Ascending aorta (tissue), 2 donors: ENCODE data around the gene PRAME. TPM values are rescaled to one million over a fixed set of nuclear protein-coding genes. Genes with fewer than 3 reads are reported as not detected.

Source experiments
- DNase-seq, 2 donors: peaks; one replicate each; pipeline ENCODE4 v3.0.0-alpha.2; 2019; ENCODE audit warnings: low spot score in 2 of 2
- H3K27ac ChIP-seq, 2 donors: fragments of 200-600 bp; sonication (generic); one replicate each; pipeline ENCODE4 v1.5.1; 2016 to 2017; ENCODE audit warnings: mild to moderate bottlenecking in 1 of 2
- H3K27me3 ChIP-seq: fragments of 200-600 bp; sonication (generic); one replicate; pipeline ENCODE4 v1.5.1; 2017
- H3K36me3 ChIP-seq, 2 donors: fragments of 200-600 bp; sonication (generic); one replicate each; pipeline ENCODE4 v1.5.1; 2016
- H3K4me1 ChIP-seq, 2 donors: fragments of 200-600 bp; sonication (generic); one replicate each; pipeline ENCODE4 v1.5.1; 2016 to 2017; ENCODE audit warnings: mild to moderate bottlenecking in 1 of 2
- H3K4me3 ChIP-seq, 2 donors: fragments of 200-600 bp; sonication (generic); one replicate each; pipeline ENCODE4 v1.5.1; 2016 to 2017; ENCODE audit warnings: mild to moderate bottlenecking in 1 of 2
- H3K9me3 ChIP-seq, 2 donors: fragments of 200-600 bp; sonication (generic); one replicate each; pipeline ENCODE4 v1.5.1; 2016
- CTCF ChIP-seq, 3 experiments: fragments of 200-600 bp in 2 of 3; fragments of 450-650 bp in 1 of 3; sonication (generic) in 2 of 3; IDR thresholded peaks; one replicate each; pipeline ENCODE4 v1.5.1; 2016 to 2019; ENCODE audit warnings: antibody characterized with exemption in 3 of 3, mild to moderate bottlenecking in 1 of 3, moderate library complexity in 1 of 3
- intact Hi-C: fragments of 100-400 bp; cut with DNase I; formaldehyde crosslinking; loops from one replicate; pipeline ENCODE4 v1.15.1; 2023
- total RNA-seq: library from RNA; depleted of rRNA; stranded (reverse); fragments of >200 nt; gene quantifications from one replicate; pipeline ENCODE4 v1.1.0, GENCODE V29; 2016

Gene PRAME
- total RNA-seq, 1 donor from 2014 or later = not detected

GRCh38 chr22:22599248-22599647, 40.2 kb upstream of the PRAME start:
- H3K9me3 ChIP-seq = no peaks in the 10 kb centered on the region
- H3K36me3 ChIP-seq = no peaks in the 10 kb centered on the region
- no peak overlapping the region for H3K27ac ChIP-seq
- intact Hi-C loops = no loop called here
- no peak for DNase-seq
- no peaks in the 10 kb centered on the region for H3K4me1 ChIP-seq
- no peak for TF ChIP-seq CTCF (IDR thresholded peaks at IDR 0.05)
- no peak overlapping the region for H3K4me3 ChIP-seq
- no peaks in the 10 kb centered on the region for H3K27me3 ChIP-seq

GRCh38 chr22:22598144-22598543, 39.1 kb upstream of the PRAME start:
- Histone ChIP-seq H3K9me3 (no peaks in the 10 kb centered on the region), H3K27me3 (no peaks in the 10 kb centered on the region), H3K27ac (no peak overlapping the region), H3K36me3 (no peaks in the 10 kb centered on the region), H3K4me3 (no peak overlapping the region), H3K4me1 (no peaks in the 10 kb centered on the region)
- no peak for TF ChIP-seq CTCF (IDR thresholded peaks at IDR 0.05)
- DNase-seq = no peak
- intact Hi-C loops = no loop called here

GRCh38 chr22:22595001-22595835, 36.2 kb upstream of the PRAME start:
- no peak overlapping the region for H3K4me3 ChIP-seq
- H3K9me3 ChIP-seq = no peaks in the 10 kb centered on the region
- H3K27ac ChIP-seq = no peak overlapping the region
- H3K27me3 ChIP-seq = no peaks in the 10 kb centered on the region
- no peak for TF ChIP-seq CTCF (IDR thresholded peaks at IDR 0.05)
- no peaks in the 10 kb centered on the region for H3K4me1 ChIP-seq
- intact Hi-C loops = no loop called here
- H3K36me3 ChIP-seq = no peaks in the 10 kb centered on the region
- DNase-seq = no peak

GRCh38 chr22:22593964-22594656, 35.0 kb upstream of the PRAME start:
- intact Hi-C loops = no loop called here
- H3K36me3 ChIP-seq = no peaks in the 10 kb centered on the region
- no peak for DNase-seq
- no peak overlapping the region for H3K27ac ChIP-seq
- H3K9me3 ChIP-seq = no peaks in the 10 kb centered on the region
- H3K27me3 ChIP-seq = no peaks in the 10 kb centered on the region
- no peaks in the 10 kb centered on the region for H3K4me1 ChIP-seq
- H3K4me3 ChIP-seq = no peak overlapping the region
- TF ChIP-seq CTCF (IDR thresholded peaks at IDR 0.05) = peak in 2 of 3 experiments; percentile 14 to 39

GRCh38 chr22:22593250-22593649, 34.2 kb upstream of the PRAME start:
- TF ChIP-seq CTCF (IDR thresholded peaks at IDR 0.05) = no peak
- Histone ChIP-seq H3K27me3 (no peaks in the 10 kb centered on the region), H3K4me3 (no peak overlapping the region), H3K27ac (no peak overlapping the region), H3K4me1 (no peaks in the 10 kb centered on the region), H3K36me3 (no peaks in the 10 kb centered on the region), H3K9me3 (no peaks in the 10 kb centered on the region)
- no peak for DNase-seq
- intact Hi-C loops = no loop called here
